Tibial nerve (tissue), 4 donors: ENCODE data around the gene NDUFB5. TPM values are rescaled to one million over a fixed set of nuclear protein-coding genes. Genes with fewer than 3 reads are reported as not detected.
A peak's percentile ranks its signal among the peaks of the same experiment; 100 is the strongest.

ENCODE experiments used
- DNase-seq, 2 donors: peaks; one replicate each; pipeline ENCODE4 v3.0.0-alpha.2; 2019; ENCODE audit warnings: low spot score in 2 of 2
- H3K27ac ChIP-seq, 4 donors: fragments of 200-600 bp; sonication (generic) in 3 of 4; one replicate each; pipeline ENCODE4 v1.5.1; 2017 to 2019; ENCODE audit warnings: mild to moderate bottlenecking in 1 of 4
- H3K27me3 ChIP-seq, 2 donors: fragments of 200-600 bp; sonication (generic) in 1 of 2; one replicate each; pipeline versions ENCODE4 v1.5.1 to v1.6.0; 2017 to 2019
- H3K36me3 ChIP-seq, 3 donors: fragments of 200-600 bp; sonication (generic); one replicate each; pipeline ENCODE4 v1.5.1; 2018 to 2019
- H3K4me1 ChIP-seq, 4 donors: fragments of 200-600 bp; sonication (generic) in 3 of 4; one replicate each; pipeline ENCODE4 v1.5.1; 2017 to 2019
- H3K4me3 ChIP-seq, 4 donors: fragments of 200-600 bp; sonication (generic) in 3 of 4; one replicate each; pipeline ENCODE4 v1.5.1; 2017 to 2019; ENCODE audit warnings: mild to moderate bottlenecking in 1 of 4, moderate library complexity in 1 of 4
- H3K9me3 ChIP-seq, 4 donors: fragments of 200-600 bp; sonication (generic) in 3 of 4; one replicate each; pipeline ENCODE4 v1.5.1; 2017 to 2019
- CTCF ChIP-seq, 5 experiments: fragments of 200-600 bp in 3 of 5; fragments of 450-650 bp in 2 of 5; sonication (generic) in 3 of 5; IDR thresholded peaks; one replicate each; pipeline ENCODE4 v1.5.1; 2016 to 2019; ENCODE audit warnings: antibody characterized with exemption in 5 of 5, mild to moderate bottlenecking in 3 of 5, moderate library complexity in 2 of 5
- EP300 ChIP-seq, 2 donors: sonication (generic); formaldehyde crosslinking; IDR thresholded peaks; one replicate each; pipeline ENCODE4 v1.6.1; 2017; ENCODE audit warnings: antibody characterized with exemption in 2 of 2, mild to moderate bottlenecking in 1 of 2
- POLR2A ChIP-seq, 2 donors: fragments of 450-650 bp; IDR thresholded peaks; one replicate each; pipeline ENCODE4 v1.6.1; 2017; ENCODE audit warnings: antibody characterized with exemption in 2 of 2, mild to moderate bottlenecking in 2 of 2, moderate library complexity in 2 of 2
- WGBS, 2 donors: methylation state at CpG; one replicate each; pipeline ENCODE4 v1.1.5; 2018; 5-methylcytosine and 5-hydroxymethylcytosine counted together
- total RNA-seq, 4 donors: library from RNA; depleted of rRNA; stranded (reverse); fragments of >200 nt; gene quantifications; one replicate each; pipeline ENCODE4 v1.1.0, GENCODE V29; 2016

NDUFB5 gene
- total RNA-seq, 4 donors from 2014 or later: 45.9 to 101 (median 66.4) TPM

- 44 to 65% methylated on average over 1 of the region's 1 CpG for WGBS, 2 donors
- Histone ChIP-seq H3K36me3 (no peaks in the 10 kb centered on the region), H3K27ac (no peak overlapping the region), H3K9me3 (no peaks in the 10 kb centered on the region), H3K27me3 (no peaks in the 10 kb centered on the region), H3K4me1 (peaks cover 0 to 30% (median 2%) of the 10 kb centered on the region in 4 donors), H3K4me3 (no peak overlapping the region)
- no peak for DNase-seq
- no peak for TF ChIP-seq EP300 (IDR thresholded peaks at IDR 0.05)
- TF ChIP-seq POLR2A (IDR thresholded peaks at IDR 0.05): no peak
- no peak for TF ChIP-seq CTCF (IDR thresholded peaks at IDR 0.05)
Observed at GRCh38 chr3:179666030-179666429, 61.4 kb downstream of the NDUFB5 start.

GRCh38 chr3:179666436-179667035 is 61.9 kb downstream of the NDUFB5 start:
- TF ChIP-seq EP300 (IDR thresholded peaks at IDR 0.05) (no peak), CTCF (IDR thresholded peaks at IDR 0.05) (no peak), POLR2A (IDR thresholded peaks at IDR 0.05) (no peak)
- Histone ChIP-seq H3K36me3 (no peaks in the 10 kb centered on the region), H3K9me3 (no peaks in the 10 kb centered on the region), H3K4me3 (no peak overlapping the region), H3K27me3 (no peaks in the 10 kb centered on the region), H3K27ac (no peak overlapping the region), H3K4me1 (peaks cover 0 to 30% (median 2%) of the 10 kb centered on the region in 4 donors)
- 49 to 55% methylated on average over 8 of the region's 8 CpGs for WGBS, 2 donors
- DNase-seq: no peak

GRCh38 chr3:179668429-179668828 is 63.8 kb downstream of the NDUFB5 start:
- no peak overlapping the region for H3K4me3 ChIP-seq
- no peaks in the 10 kb centered on the region for H3K27me3 ChIP-seq
- H3K27ac ChIP-seq: no peak overlapping the region
- no peaks in the 10 kb centered on the region for H3K36me3 ChIP-seq
- H3K4me1 ChIP-seq: peaks cover 0 to 15% (median 0%) of the 10 kb centered on the region in 4 donors
- TF ChIP-seq POLR2A (IDR thresholded peaks at IDR 0.05) (no peak), CTCF (IDR thresholded peaks at IDR 0.05) (no peak), EP300 (IDR thresholded peaks at IDR 0.05) (no peak)
- no peak for DNase-seq
- H3K9me3 ChIP-seq: no peaks in the 10 kb centered on the region
- WGBS, 2 donors: 95 to 100% methylated on average over 1 of the region's 1 CpG

GRCh38 chr3:179670311-179670710 is 65.7 kb downstream of the NDUFB5 start:
- H3K27me3 ChIP-seq: no peaks in the 10 kb centered on the region
- DNase-seq: no peak
- 80 to 89% methylated on average over 8 of the region's 8 CpGs for WGBS, 2 donors
- H3K27ac ChIP-seq: no peak overlapping the region
- no peak for TF ChIP-seq CTCF (IDR thresholded peaks at IDR 0.05)
- H3K9me3 ChIP-seq: no peaks in the 10 kb centered on the region
- H3K36me3 ChIP-seq: no peaks in the 10 kb centered on the region
- H3K4me1 ChIP-seq: peaks cover 0 to 13% (median 0%) of the 10 kb centered on the region in 4 donors
- no peak overlapping the region for H3K4me3 ChIP-seq

- DNase-seq: no peak
- H3K36me3 ChIP-seq: no peaks in the 10 kb centered on the region
- H3K27me3 ChIP-seq: no peaks in the 10 kb centered on the region
- 92 to 100% methylated on average over 1 of the region's 1 CpG for WGBS, 2 donors
- H3K9me3 ChIP-seq: no peaks in the 10 kb centered on the region
- TF ChIP-seq CTCF (IDR thresholded peaks at IDR 0.05) (no peak), POLR2A (IDR thresholded peaks at IDR 0.05) (no peak), EP300 (IDR thresholded peaks at IDR 0.05) (no peak)
- H3K4me3 ChIP-seq: no peak overlapping the region
- H3K4me1 ChIP-seq: peaks cover 0 to 5% (median 0%) of the 10 kb centered on the region in 4 donors
- H3K27ac ChIP-seq: peak overlapping the region in 1 of 4 donors; percentile 30
Observed at GRCh38 chr3:179671309-179671708, 66.7 kb downstream of the NDUFB5 start.
